GM12878 (cell line): ENCODE measurements around the gene PFN4. TPM values are rescaled to one million over a fixed set of nuclear protein-coding genes. Genes with fewer than 3 reads are reported as not detected.

Source experiments
- ATAC-seq: fragments of 200-7000 bp; cut with Tn5 transposase; 3 replicates; pipeline ENCODE4 v1.9.1; 2020; ENCODE audit warnings: mild to moderate bottlenecking, moderate library complexity
- BruUV-seq: library from RNA; stranded (reverse); fragments of 400-500 nt; replicated peaks from 2 replicates; lab custom pipeline; 2021; lab: Mats Ljungman, UMichigan
- CTCF ChIA-PET: fragments of 300-600 bp; sonication (Branson Sonifier 250); formaldehyde crosslinking; extraction: SDS; loops from one replicate; lab custom pipeline; 2021; ENCODE audit warnings: inconsistent platforms; lab: Yijun Ruan, JAX
- POLR2A ChIA-PET: fragments of 350-600 bp; formaldehyde crosslinking; extraction: SDS; loops from one replicate; lab custom pipeline; 2021; ENCODE audit warnings: inconsistent platforms; lab: Charles Lee
- RAD21 ChIA-PET: fragments of 300-600 bp; sonication (Branson Sonifier 250); formaldehyde crosslinking; loops from one replicate; lab custom pipeline; 2023; ENCODE audit warnings: antibody characterized with exemption; ENCODE audit not compliant: unreplicated experiment; lab: Charles Lee
- SMC1A ChIA-PET: fragments of 300-600 bp; sonication (Branson Sonifier 250); formaldehyde crosslinking; loops from one replicate; lab custom pipeline; 2023; ENCODE audit not compliant: unreplicated experiment, uncharacterized antibody; lab: Charles Lee
- DNase-seq: peaks from one replicate; pipeline ENCODE4 v3.0.0-alpha.2; 2011; ENCODE audit warnings: low read depth, low spot score
- FAIRE-seq: peaks from 3 replicates; lab custom pipeline; 2011; peaks lifted over from hg19 to GRCh38; lab: Jason Lieb, UNC
- H2AFZ ChIP-seq: 2 replicates; pipeline ENCODE4 v1.6.0; 2011; ENCODE audit warnings: low read depth, low read length, control low read depth; ENCODE audit not compliant: control insufficient read depth
- H3K27ac ChIP-seq: 2 replicates; pipeline ENCODE4 v1.5.1; 2011; ENCODE audit warnings: control low read depth; ENCODE audit not compliant: control insufficient read depth, insufficient read depth
- H3K27me3 ChIP-seq, 2 experiments: replicated peaks in 1 of 2; 2 replicates each; pipeline versions ENCODE4 v1.6.0 to v1.6.1; 2011; ENCODE audit warnings: low read length in 1 of 2; ENCODE audit not compliant: control insufficient read depth in 2 of 2, insufficient read depth in 2 of 2
- H3K36me3 ChIP-seq, 2 experiments: 2 replicates each; pipeline ENCODE4 v1.5.1; 2011; ENCODE audit warnings: low read length in 1 of 2; ENCODE audit not compliant: control insufficient read depth in 2 of 2, insufficient read depth in 2 of 2
- H3K4me1 ChIP-seq: 2 replicates; pipeline ENCODE4 v1.6.1; 2011; ENCODE audit warnings: mild to moderate bottlenecking, low read length, moderate library complexity, mixed read lengths; ENCODE audit not compliant: control insufficient read depth, insufficient read depth
- H3K4me2 ChIP-seq: 2 replicates; pipeline ENCODE4 v1.6.0; 2011; ENCODE audit warnings: control low read depth; ENCODE audit not compliant: control insufficient read depth, insufficient read depth
- H3K4me3 ChIP-seq: fragments of 200-600 bp; sonication (generic); 2 replicates; pipeline ENCODE4 v1.5.1; 2016
- H3K79me2 ChIP-seq: 2 replicates; pipeline ENCODE4 v1.6.0; 2011; ENCODE audit warnings: low read length; ENCODE audit not compliant: control insufficient read depth, insufficient read depth
- H3K9ac ChIP-seq: 2 replicates; pipeline ENCODE4 v1.8.0; 2011; ENCODE audit warnings: low read length, control low read depth, mixed read lengths; ENCODE audit not compliant: control insufficient read depth, insufficient read depth
- H3K9me3 ChIP-seq: replicated peaks from 3 replicates; pipeline ENCODE4 v1.5.1; 2011; ENCODE audit warnings: mild to moderate bottlenecking, low read length; ENCODE audit not compliant: control insufficient read depth, insufficient read depth
- H4K20me1 ChIP-seq: 2 replicates; pipeline ENCODE4 v1.6.0; 2011; ENCODE audit not compliant: control insufficient read depth, insufficient read depth
- E2F4 ChIP-seq: IDR thresholded peaks from 2 replicates; pipeline ENCODE4 v1.6.1; 2012; ENCODE audit warnings: low read depth, low read length, improper control_type of control experiment
- E2F8 ChIP-seq: fragments of 450-650 bp; IDR thresholded peaks from 2 replicates; pipeline ENCODE4 v1.6.1; 2018; ENCODE audit warnings: mild to moderate bottlenecking, low read depth, moderate library complexity; ENCODE audit not compliant: partially characterized antibody
- E4F1 ChIP-seq: fragments of 450-650 bp; IDR thresholded peaks from 2 replicates; pipeline ENCODE4 v1.6.1; 2018; ENCODE audit warnings: borderline replicate concordance, mild to moderate bottlenecking; ENCODE audit not compliant: partially characterized antibody
- FOS ChIP-seq: IDR thresholded peaks from 3 replicates; pipeline ENCODE4 v1.6.1; 2011; ENCODE audit warnings: borderline replicate concordance; ENCODE audit not compliant: insufficient read length; ENCODE audit errors: extremely low read depth
- KDM1A ChIP-seq: fragments of 200-600 bp; sonication (generic); IDR thresholded peaks from 2 replicates; pipeline ENCODE4 v1.6.1; 2016; ENCODE audit warnings: borderline replicate concordance
- KLF5 ChIP-seq: fragments of 450-650 bp; IDR thresholded peaks from 2 replicates; pipeline ENCODE4 v1.6.1; 2014; ENCODE audit warnings: mild to moderate bottlenecking; ENCODE audit not compliant: partially characterized antibody
- MEF2A ChIP-seq: IDR thresholded peaks from 2 replicates; pipeline ENCODE4 v1.6.1; 2011; ENCODE audit warnings: low read depth, mild to moderate bottlenecking, low read length, moderate library complexity; ENCODE audit not compliant: insufficient read depth
- MXI1 ChIP-seq: fragments of 150-350 bp; IDR thresholded peaks from 2 replicates; pipeline ENCODE4 v1.6.1; 2011; ENCODE audit warnings: low read depth, mild to moderate bottlenecking, inconsistent platforms, low read length, improper control_type of control experiment
- PML ChIP-seq: IDR thresholded peaks from 2 replicates; pipeline ENCODE4 v1.6.1; 2012; ENCODE audit warnings: low read length, inconsistent platforms
- POLR2A ChIP-seq: IDR thresholded peaks from 2 replicates; pipeline ENCODE4 v1.6.1; 2011; ENCODE audit warnings: low read depth, mild to moderate bottlenecking, low read length
- STAT3 ChIP-seq: IDR thresholded peaks from 2 replicates; pipeline ENCODE4 v1.6.1; 2011; ENCODE audit warnings: low read depth, low read length, improper control_type of control experiment
- SUPT20H ChIP-seq: IDR thresholded peaks from 2 replicates; pipeline ENCODE4 v1.6.1; 2011; ENCODE audit warnings: low read depth, mild to moderate bottlenecking, low read length, moderate library complexity, borderline replicate concordance; ENCODE audit not compliant: control insufficient read depth
- ZBTB33 ChIP-seq: fragments of 450-650 bp; IDR thresholded peaks from 2 replicates; pipeline ENCODE4 v1.6.1; 2017; ENCODE audit warnings: mild to moderate bottlenecking
- WGBS: methylation state at CpG from one replicate; pipeline ENCODE4 v1.1.6; 2016; ENCODE audit warnings: low lambda C conversion rate; ENCODE audit not compliant: insufficient replicate concordance, insufficient coverage; ENCODE audit errors: missing lambda C conversion rate; 5-methylcytosine and 5-hydroxymethylcytosine counted together
- in situ Hi-C: fragments of 300-500 bp; cut with MboI; formaldehyde crosslinking; loops from 9 replicates; pipeline ENCODE4 v1.14.3; 2018; ENCODE audit warnings: mixed read lengths
- intact Hi-C: fragments of 100-400 bp; cut with micrococcal nuclease; formaldehyde crosslinking; loops from one replicate; pipeline ENCODE4 v1.14.2; 2022; ENCODE audit not compliant: unreplicated experiment
- polyA plus RNA-seq, 11 experiments: library from polyadenylated mRNA; depleted of rRNA in 4 of 11; unstranded in 6 of 11; stranded (reverse) in 5 of 11; fragments of >200 nt; fragmentation: Nextera tagmentation in 4 of 11; fragmentation: Illumina TruSeq in 1 of 11; extraction: Ambion mirVana in 4 of 11; extraction: Trizol in 1 of 11; gene quantifications; 1 replicate in 1 of 11; 2 replicates in 10 of 11; pipeline versions ENCODE4 v1.2.1 to v1.2.3, GENCODE V29; 2011 to 2016; ENCODE audit warnings: inconsistent platforms in 2 of 11, missing spikeins in 2 of 11, low read depth in 1 of 11
- total RNA-seq, 4 experiments: library from RNA; depleted of rRNA in 3 of 4; stranded (reverse); fragments of >200 nt in 3 of 4; fragmentation: Illumina TruSeq in 1 of 4; extraction: Trizol in 1 of 4; gene quantifications; 2 replicates each; pipeline versions ENCODE4 v1.2.1 to v1.2.3, GENCODE V29; 2013 to 2021

PFN4 gene
- total and polyA plus RNA-seq, 10 of the 15 experiments (the other 5 are each of a cell fraction or from before 2014, with no cell fraction given), result 0.12 to 2.1 (median 1.0) TPM

- TF ChIP-seq E2F8 (no peak), PML (no peak), ZBTB33 (no peak), KDM1A (no peak), KLF5 (no peak), MXI1 (no peak), POLR2A (no peak)
- TF ChIP-seq, all 136 proteins: peak for 0
Observed at GRCh38 chr2:24121469-24121868, 1.7 kb downstream of the PFN4 start (continued).

DNA sequence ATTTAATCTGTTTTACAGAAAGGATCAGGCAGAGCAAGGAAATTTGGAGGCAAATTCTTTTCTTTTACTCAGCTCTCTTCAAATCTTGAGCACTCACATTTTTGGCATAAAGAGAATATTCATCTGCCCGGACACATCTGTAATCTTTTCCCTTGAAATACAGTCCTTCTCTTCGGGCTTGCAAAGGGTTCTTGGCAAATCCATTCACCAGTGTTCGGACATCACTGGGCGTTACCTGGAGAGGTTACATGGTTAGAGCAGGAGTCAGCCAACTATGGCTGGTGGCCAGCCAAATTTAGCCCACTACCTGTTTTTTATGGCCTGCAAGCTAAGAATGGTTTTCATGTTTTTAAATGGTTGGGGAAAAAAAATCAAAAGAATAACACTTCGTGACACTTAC is 2.1 kb downstream of the PFN4 start:
- Histone ChIP-seq H3K4me1 (no peaks in the 10 kb centered on the region), H3K79me2 (peaks cover 9% of the 10 kb centered on the region), H4K20me1 (no peaks in the 10 kb centered on the region), H3K36me3 (no peaks in the 10 kb centered on the region), H3K4me3 (no peak overlapping the region), H3K27ac (no peak overlapping the region), H3K27me3 (no peaks in the 10 kb centered on the region), H3K9me3 (no peaks in the 10 kb centered on the region), H2AFZ (no peak overlapping the region), H3K4me2 (no peak overlapping the region), H3K9ac (no peak overlapping the region)
- intact Hi-C loops (no loop called here), in situ Hi-C loops (no loop called here)
- 100% methylated on average over 5 of the region's 5 CpGs for WGBS
- SMC1A ChIA-PET, result interaction anchor here (1.2 to 1.5 kb wide), 2 partner anchors 15 to 38 kb away, joined by 3 to 4 read pairs; no protein-coding TSS in a partner anchor
- TF ChIP-seq E2F4 (no peak), E4F1 (no peak), FOS (no peak), STAT3 (no peak), SUPT20H (no peak), MEF2A (no peak), POLR2A (no peak)
- no peak for ATAC-seq
- CTCF ChIA-PET, result interaction anchor here (1.3 to 2.0 kb wide), 2 partner anchors 11 to 37 kb away, joined by 3 to 5 read pairs; no protein-coding TSS in a partner anchor
- FAIRE-seq, result no peak
- POLR2A ChIA-PET, result interaction anchor here (2.2 kb wide), 1 partner anchor 37 kb away, joined by 14 read pairs; the partner anchor contains the start of gene TP53I3
- no peak for DNase-seq
- BruUV-seq, result no TSS peak
- RAD21 ChIA-PET, result no interaction called here
